Upper lobe of left lung (tissue), 4 donors: ENCODE data around the gene MAEL.

Source experiments
- POLR2AphosphoS5 ChIP-seq, 2 donors: sonication (generic); formaldehyde crosslinking; IDR thresholded peaks; one replicate each; pipeline ENCODE4 v1.5.1; 2017; ENCODE audit warnings: antibody characterized with exemption in 2 of 2
- TF ChIP-seq, protein P1 (sequence below), 6 experiments: fragments of 450-650 bp in 4 of 6; fragments of 200-600 bp in 2 of 6; sonication (generic) in 2 of 6; IDR thresholded peaks; one replicate each; pipeline ENCODE4 v1.5.1; 2016 to 2019; ENCODE audit warnings: antibody characterized with exemption in 6 of 6

DNA sequence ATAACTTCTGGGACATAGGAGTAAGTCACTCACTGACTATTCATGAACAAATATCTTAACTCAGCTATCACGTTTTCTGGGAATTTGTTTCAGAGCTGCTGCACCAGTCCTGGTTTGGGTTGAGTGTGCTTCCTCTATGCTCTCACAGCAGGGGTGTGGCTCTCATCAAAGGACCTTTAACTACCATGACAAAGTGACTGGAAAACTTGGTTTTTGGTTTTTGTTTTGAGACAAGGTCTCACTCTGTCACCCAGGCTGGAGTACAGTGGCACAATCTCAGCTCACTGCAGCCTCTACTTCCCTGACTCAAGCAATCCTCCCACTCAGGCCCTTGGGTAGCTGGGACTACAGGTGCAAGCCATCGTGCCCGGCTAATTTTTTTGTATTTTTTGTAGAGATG, 17.8 kb upstream of the MAEL start:
- TF ChIP-seq, protein P1, sequence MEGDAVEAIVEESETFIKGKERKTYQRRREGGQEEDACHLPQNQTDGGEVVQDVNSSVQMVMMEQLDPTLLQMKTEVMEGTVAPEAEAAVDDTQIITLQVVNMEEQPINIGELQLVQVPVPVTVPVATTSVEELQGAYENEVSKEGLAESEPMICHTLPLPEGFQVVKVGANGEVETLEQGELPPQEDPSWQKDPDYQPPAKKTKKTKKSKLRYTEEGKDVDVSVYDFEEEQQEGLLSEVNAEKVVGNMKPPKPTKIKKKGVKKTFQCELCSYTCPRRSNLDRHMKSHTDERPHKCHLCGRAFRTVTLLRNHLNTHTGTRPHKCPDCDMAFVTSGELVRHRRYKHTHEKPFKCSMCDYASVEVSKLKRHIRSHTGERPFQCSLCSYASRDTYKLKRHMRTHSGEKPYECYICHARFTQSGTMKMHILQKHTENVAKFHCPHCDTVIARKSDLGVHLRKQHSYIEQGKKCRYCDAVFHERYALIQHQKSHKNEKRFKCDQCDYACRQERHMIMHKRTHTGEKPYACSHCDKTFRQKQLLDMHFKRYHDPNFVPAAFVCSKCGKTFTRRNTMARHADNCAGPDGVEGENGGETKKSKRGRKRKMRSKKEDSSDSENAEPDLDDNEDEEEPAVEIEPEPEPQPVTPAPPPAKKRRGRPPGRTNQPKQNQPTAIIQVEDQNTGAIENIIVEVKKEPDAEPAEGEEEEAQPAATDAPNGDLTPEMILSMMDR (IDR thresholded peaks at IDR 0.05) = no peak
- no peak for TF ChIP-seq POLR2AphosphoS5 (IDR thresholded peaks at IDR 0.05)
